Thyroid gland (tissue), 4 donors: Measurements from ENCODE around the gene LPP. TPM values are rescaled to one million over a fixed set of nuclear protein-coding genes. Genes with fewer than 3 reads are reported as not detected.

Source experiments
- DNase-seq, 2 donors: peaks; one replicate each; pipeline ENCODE4 v3.0.0-alpha.2; 2019
- H3K27ac ChIP-seq, 3 donors: fragments of 200-600 bp; sonication (generic); 1 replicate in 2 of 3; 2 replicates in 1 of 3; pipeline ENCODE4 v1.5.1; 2016 to 2019; ENCODE audit warnings: mild to moderate bottlenecking in 1 of 3, moderate library complexity in 1 of 3
- H3K27me3 ChIP-seq: fragments of 200-600 bp; sonication (generic); one replicate; pipeline ENCODE4 v1.5.1; 2019
- H3K36me3 ChIP-seq, 2 donors: fragments of 200-600 bp; sonication (generic); one replicate each; pipeline ENCODE4 v1.5.1; 2016 to 2019
- H3K4me1 ChIP-seq, 2 donors: fragments of 200-600 bp; sonication (generic); one replicate each; pipeline ENCODE4 v1.5.1; 2017 to 2019
- H3K4me3 ChIP-seq, 3 donors: fragments of 200-600 bp; sonication (generic); replicated peaks in 1 of 3; 1 replicate in 2 of 3; 2 replicates in 1 of 3; pipeline ENCODE4 v1.5.1; 2016; ENCODE audit warnings: mild to moderate bottlenecking in 1 of 3
- H3K9me3 ChIP-seq: fragments of 200-600 bp; sonication (generic); one replicate; pipeline ENCODE4 v1.5.1; 2017
- POLR2A ChIP-seq, 2 donors: fragments of 450-650 bp; IDR thresholded peaks; one replicate each; pipeline ENCODE4 v1.6.1; 2017; ENCODE audit warnings: antibody characterized with exemption in 2 of 2, mild to moderate bottlenecking in 2 of 2, moderate library complexity in 1 of 2
- WGBS, 2 donors: methylation state at CpG; one replicate each; pipeline ENCODE4 v1.1.5; 2017; 5-methylcytosine and 5-hydroxymethylcytosine counted together
- intact Hi-C: fragments of 100-400 bp; cut with DNase I; formaldehyde crosslinking; loops from one replicate; pipeline ENCODE4 v1.15.1; 2023
- total RNA-seq, 4 donors: library from RNA; depleted of rRNA; stranded (reverse); fragments of >200 nt; gene quantifications; one replicate each; pipeline ENCODE4 v1.2.3, GENCODE V29; 2016
- TF ChIP-seq, protein P1 (sequence below), 6 experiments: fragments of 200-600 bp in 3 of 6; fragments of 450-650 bp in 3 of 6; sonication (generic) in 3 of 6; IDR thresholded peaks; one replicate each; pipeline ENCODE4 v1.5.1; 2016 to 2019; ENCODE audit warnings: antibody characterized with exemption in 6 of 6, mild to moderate bottlenecking in 2 of 6, inconsistent platforms in 1 of 6, moderate library complexity in 1 of 6

Gene LPP
- total RNA-seq, 4 donors from 2014 or later, result 79.0 to 141 (median 82.8) TPM

DNA sequence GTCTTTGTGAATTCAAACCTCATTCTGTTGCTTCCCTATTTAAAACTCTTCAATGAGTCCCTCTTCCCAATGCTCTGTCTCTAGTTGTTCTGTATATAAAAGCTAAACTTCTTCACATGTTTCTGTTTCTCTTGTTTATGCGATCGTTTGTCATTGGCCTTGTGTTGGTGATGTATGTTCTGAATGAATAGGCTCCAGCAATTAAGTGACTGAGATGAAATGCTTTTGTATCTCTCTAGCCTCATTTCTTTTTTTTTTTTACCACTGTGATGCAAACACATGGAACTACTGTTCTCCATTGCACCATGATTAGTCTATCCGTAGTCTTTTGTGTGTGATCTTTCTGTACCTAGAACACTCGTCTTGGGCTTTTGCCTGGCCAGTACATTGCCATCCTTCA lies 637.4 kb downstream of the LPP start:
- Histone ChIP-seq H3K4me3 (no peak overlapping the region), H3K36me3 (no peaks in the 10 kb centered on the region), H3K4me1 (no peaks in the 10 kb centered on the region), H3K27me3 (no peaks in the 10 kb centered on the region), H3K27ac (no peak overlapping the region), H3K9me3 (no peaks in the 10 kb centered on the region)
- 97 to 98% methylated on average over 4 of the region's 4 CpGs for WGBS, 2 donors
- DNase-seq, result no peak
- intact Hi-C loops, result no loop called here
- TF ChIP-seq, protein P1, sequence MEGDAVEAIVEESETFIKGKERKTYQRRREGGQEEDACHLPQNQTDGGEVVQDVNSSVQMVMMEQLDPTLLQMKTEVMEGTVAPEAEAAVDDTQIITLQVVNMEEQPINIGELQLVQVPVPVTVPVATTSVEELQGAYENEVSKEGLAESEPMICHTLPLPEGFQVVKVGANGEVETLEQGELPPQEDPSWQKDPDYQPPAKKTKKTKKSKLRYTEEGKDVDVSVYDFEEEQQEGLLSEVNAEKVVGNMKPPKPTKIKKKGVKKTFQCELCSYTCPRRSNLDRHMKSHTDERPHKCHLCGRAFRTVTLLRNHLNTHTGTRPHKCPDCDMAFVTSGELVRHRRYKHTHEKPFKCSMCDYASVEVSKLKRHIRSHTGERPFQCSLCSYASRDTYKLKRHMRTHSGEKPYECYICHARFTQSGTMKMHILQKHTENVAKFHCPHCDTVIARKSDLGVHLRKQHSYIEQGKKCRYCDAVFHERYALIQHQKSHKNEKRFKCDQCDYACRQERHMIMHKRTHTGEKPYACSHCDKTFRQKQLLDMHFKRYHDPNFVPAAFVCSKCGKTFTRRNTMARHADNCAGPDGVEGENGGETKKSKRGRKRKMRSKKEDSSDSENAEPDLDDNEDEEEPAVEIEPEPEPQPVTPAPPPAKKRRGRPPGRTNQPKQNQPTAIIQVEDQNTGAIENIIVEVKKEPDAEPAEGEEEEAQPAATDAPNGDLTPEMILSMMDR (IDR thresholded peaks at IDR 0.05), result no peak
- no peak for TF ChIP-seq POLR2A (IDR thresholded peaks at IDR 0.05)

DNA sequence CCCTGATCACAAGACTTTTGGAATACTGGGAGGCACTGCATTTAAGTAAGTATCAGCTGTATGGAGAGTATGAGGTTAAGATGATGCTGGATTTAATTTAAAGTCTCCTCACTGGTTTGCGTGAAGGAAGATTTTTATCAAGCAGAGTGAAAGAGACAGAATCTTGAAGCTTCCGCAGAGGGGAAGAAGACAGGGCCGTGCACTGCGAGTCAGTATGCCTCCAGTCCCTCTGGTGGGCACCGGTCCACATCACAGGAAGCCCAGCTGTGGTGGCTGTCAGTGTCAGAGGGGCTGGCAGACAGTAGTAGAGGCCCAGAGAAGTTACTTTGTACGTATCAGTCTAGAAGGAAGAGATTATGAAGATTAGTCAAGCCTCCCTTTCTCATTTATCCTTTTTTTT lies 638.8 kb downstream of the LPP start:
- Histone ChIP-seq H3K36me3 (no peaks in the 10 kb centered on the region), H3K4me1 (no peaks in the 10 kb centered on the region), H3K27ac (no peak overlapping the region), H3K9me3 (no peaks in the 10 kb centered on the region), H3K4me3 (no peak overlapping the region), H3K27me3 (no peaks in the 10 kb centered on the region)
- DNase-seq, result no peak
- intact Hi-C loops, result no loop called here
- 77 to 86% methylated on average over 6 of the region's 6 CpGs for WGBS, 2 donors
- TF ChIP-seq, protein P1 (IDR thresholded peaks at IDR 0.05), result no peak
- TF ChIP-seq POLR2A (IDR thresholded peaks at IDR 0.05), result no peak

DNA sequence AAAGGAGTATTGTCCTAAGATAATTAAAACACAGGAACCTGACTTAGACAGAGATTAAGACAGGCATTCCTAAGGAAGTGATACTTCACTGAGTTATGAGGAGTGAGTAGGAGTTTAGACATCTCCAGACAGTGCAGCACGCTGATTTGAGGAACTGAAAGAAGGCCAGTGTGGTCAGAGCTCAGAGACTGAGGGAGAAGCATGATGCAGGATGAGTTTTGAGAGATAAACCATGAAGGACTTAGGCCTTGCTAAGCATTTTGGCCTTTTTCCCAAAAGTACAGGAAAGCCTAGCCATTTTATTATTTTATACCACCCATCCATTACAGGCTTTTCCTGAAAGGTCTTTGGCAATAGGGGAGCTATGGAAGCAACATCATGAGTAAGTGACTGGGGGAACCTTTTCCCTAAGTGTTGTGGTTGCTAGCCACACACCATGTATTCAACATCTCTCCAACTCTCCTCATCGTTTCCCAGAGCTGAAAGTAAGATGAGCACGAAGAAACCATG lies 642.2 kb downstream of the LPP start:
- Histone ChIP-seq H3K36me3 (no peaks in the 10 kb centered on the region), H3K9me3 (no peaks in the 10 kb centered on the region), H3K4me3 (no peak overlapping the region), H3K4me1 (peaks cover 0 to 8% of the 10 kb centered on the region in 2 donors), H3K27ac (no peak overlapping the region), H3K27me3 (no peaks in the 10 kb centered on the region)
- TF ChIP-seq POLR2A (IDR thresholded peaks at IDR 0.05), result no peak
- TF ChIP-seq, protein P1 (IDR thresholded peaks at IDR 0.05), result no peak
- intact Hi-C loops, result no loop called here
- DNase-seq, result no peak
- WGBS, 2 donors, result 66 to 70% methylated on average over 3 of the region's 3 CpGs

DNA sequence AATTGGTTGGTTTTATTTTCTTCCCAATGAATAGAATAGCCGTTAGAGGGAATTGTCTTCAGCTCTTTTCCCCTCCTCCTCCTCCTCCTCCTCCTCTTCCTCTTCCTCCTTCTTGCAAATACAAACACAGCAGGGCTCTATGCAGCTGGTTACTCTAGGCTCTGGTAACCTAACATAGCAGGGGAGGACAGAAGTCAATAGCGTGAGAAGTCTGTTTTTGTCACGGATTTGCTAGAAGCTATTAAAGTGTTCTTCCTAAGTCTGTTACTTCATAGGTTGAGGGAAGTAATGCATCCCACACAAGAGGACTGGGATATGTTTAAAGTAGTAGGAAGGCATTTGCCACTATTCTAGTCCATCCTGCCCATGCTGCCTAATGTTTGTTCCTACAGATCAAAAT lies 643.1 kb downstream of the LPP start:
- intact Hi-C loops, result no loop called here

DNA sequence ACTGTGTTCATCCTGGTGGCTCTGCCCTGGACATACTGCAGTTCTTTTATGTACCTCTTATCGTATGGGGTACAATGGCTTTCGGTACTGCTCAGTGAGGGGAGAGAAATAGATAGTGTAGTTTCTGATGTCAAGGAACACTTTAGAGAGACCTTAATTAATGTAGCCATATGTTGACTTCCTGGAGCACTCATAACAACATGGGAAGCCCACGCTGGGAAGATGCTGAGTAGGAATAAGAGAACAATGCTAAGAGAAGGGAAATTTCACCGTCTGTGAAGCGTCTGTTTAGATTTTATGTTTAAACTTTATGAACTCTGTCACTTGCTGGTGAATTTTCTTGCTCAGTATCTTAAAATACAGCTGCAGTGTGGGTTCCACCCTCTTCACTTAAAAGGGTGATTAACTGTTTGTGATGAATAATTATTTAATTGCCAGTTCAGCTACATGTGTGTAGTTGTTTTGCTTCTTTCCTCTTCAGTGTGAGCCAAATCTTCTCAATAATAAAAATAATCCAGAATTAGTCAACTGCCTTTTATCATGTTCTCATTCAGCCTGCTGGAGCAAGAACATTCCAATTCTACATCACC lies 644.7 kb downstream of the LPP start:
- Histone ChIP-seq H3K36me3 (no peaks in the 10 kb centered on the region), H3K27ac (no peak overlapping the region), H3K4me3 (no peak overlapping the region), H3K9me3 (no peaks in the 10 kb centered on the region), H3K27me3 (no peaks in the 10 kb centered on the region), H3K4me1 (peaks cover 0 to 8% of the 10 kb centered on the region in 2 donors)
- no peak for DNase-seq
- WGBS, 2 donors, result 95 to 98% methylated on average over 5 of the region's 5 CpGs
- intact Hi-C loops, result no loop called here
- TF ChIP-seq POLR2A (IDR thresholded peaks at IDR 0.05), result no peak
- TF ChIP-seq, protein P1 (IDR thresholded peaks at IDR 0.05), result no peak

More for the DNA sequence above, 643.1 kb downstream of the LPP start:
- H3K27me3 ChIP-seq, result no peaks in the 10 kb centered on the region
- H3K9me3 ChIP-seq, result no peaks in the 10 kb centered on the region
- no peak for DNase-seq
- H3K36me3 ChIP-seq, result no peaks in the 10 kb centered on the region
- no peak overlapping the region for H3K4me3 ChIP-seq
- 40 to 79% methylated on average over 3 of the region's 3 CpGs for WGBS, 2 donors
- TF ChIP-seq POLR2A (IDR thresholded peaks at IDR 0.05), result no peak
- TF ChIP-seq, protein P1 (IDR thresholded peaks at IDR 0.05), result no peak
- H3K4me1 ChIP-seq, result peaks cover 0 to 8% of the 10 kb centered on the region in 2 donors
- H3K27ac ChIP-seq, result no peak overlapping the region
